Kidney (tissue), 14 donors: ENCODE results near the gene TXLNG. TPM values are rescaled to one million over a fixed set of nuclear protein-coding genes. Genes with fewer than 3 reads are reported as not detected.
A peak's percentile ranks its signal among the peaks of the same experiment; 100 is the strongest.

Experiments used
- DNase-seq, 5 donors: peaks; one replicate each; pipeline ENCODE4 v3.0.0-alpha.2; 2013 to 2020
- FAIRE-seq: peaks from 2 replicates; lab custom pipeline; 2012; peaks lifted over from hg19 to GRCh38; lab: Jason Lieb, UNC
- H3K27ac ChIP-seq, 2 donors: one replicate each; pipeline ENCODE4 v1.7.0; 2013; ENCODE audit warnings: low read depth in 2 of 2, low read length in 2 of 2, inconsistent platforms in 1 of 2
- H3K27me3 ChIP-seq: one replicate; pipeline ENCODE4 v1.7.1; 2013; ENCODE audit warnings: low read length, inconsistent platforms; ENCODE audit not compliant: control insufficient read depth, insufficient read depth
- H3K36me3 ChIP-seq, 3 donors: one replicate each; pipeline versions ENCODE4 v1.7.0 to v1.7.1; 2013; ENCODE audit warnings: low read length in 3 of 3, control low read depth in 1 of 3, inconsistent platforms in 1 of 3; ENCODE audit not compliant: insufficient read depth in 3 of 3, control insufficient read depth in 2 of 3
- H3K4me1 ChIP-seq, 3 donors: one replicate each; pipeline versions ENCODE4 v1.7.0 to v1.7.1; 2013; ENCODE audit warnings: low read length in 3 of 3, inconsistent platforms in 1 of 3, low read depth in 1 of 3; ENCODE audit not compliant: control insufficient read depth in 2 of 3, insufficient read depth in 2 of 3
- H3K4me3 ChIP-seq, 3 donors: one replicate each; pipeline versions ENCODE4 v1.7.0 to v1.8.1; 2013; ENCODE audit warnings: low read length in 3 of 3, control low read depth in 1 of 3, inconsistent platforms in 1 of 3
- H3K9ac ChIP-seq, 3 donors: one replicate each; pipeline versions ENCODE4 v1.7.0 to v1.7.1; 2013; ENCODE audit warnings: low read length in 3 of 3, control low read depth in 1 of 3, inconsistent platforms in 1 of 3
- H3K9me3 ChIP-seq, 3 donors: one replicate each; pipeline versions ENCODE4 v1.7.0 to v1.7.1; 2013; ENCODE audit warnings: low read length in 3 of 3, control low read depth in 1 of 3, inconsistent platforms in 1 of 3; ENCODE audit not compliant: control insufficient read depth in 2 of 3, insufficient read depth in 1 of 3
- CTCF ChIP-seq: IDR thresholded peaks from 3 replicates; pipeline ENCODE4 v1.5.1; 2012; ENCODE audit warnings: mild to moderate bottlenecking, moderate library complexity, borderline replicate concordance; ENCODE audit not compliant: insufficient read depth; ENCODE audit errors: extremely low read depth
- intact Hi-C: fragments of 100-400 bp; cut with DNase I; formaldehyde crosslinking; loops from one replicate; pipeline ENCODE4 v1.11.1; 2022
- polyA plus RNA-seq: library from polyadenylated mRNA; stranded (reverse); fragments of 350-450 nt; fragmentation: Illumina TruSeq; extraction: RNeasy Lipid Tissue Mini Kit (QIAGEN cat#74804); gene quantifications from one replicate; pipeline ENCODE4 v1.2.3, GENCODE V29; 2014; ENCODE audit warnings: low read depth, low replicate concordance; ENCODE audit not compliant: insufficient read depth
- total RNA-seq: library from RNA; stranded (reverse); fragmentation: NEBNext Ultra II Directional; extraction: Animal tissue kit (Norgen Biotek cat#: 25700); gene quantifications from one replicate; pipeline ENCODE4 v1.2.1, GENCODE V29; 2021
- donor health status: control.
- donor health status: control.
- donor health status: control.
- donor health status: control.
- donor health status: control.
- donor health status: DM: yes; HTN: yes; CAD: no.
- donor health status: Normal renal cell carcinoma (clear cell type).

The TXLNG gene
- total and polyA plus RNA-seq, 2 donors from 2014 or later, result 5.9 to 12.3 TPM

- Histone ChIP-seq H3K27ac (no peak overlapping the region), H3K27me3 (peaks cover 28% of the 10 kb centered on the region), H3K9me3 (no peaks in the 10 kb centered on the region), H3K4me3 (peak overlapping the region in 2 of 3 donors; percentile 42 to 73), H3K9ac (no peak overlapping the region), H3K36me3 (no peaks in the 10 kb centered on the region), H3K4me1 (peaks cover 0 to 4% (median 0%) of the 10 kb centered on the region in 3 donors)
- intact Hi-C loops, result no loop called here
- DNase-seq (peak in 4 of 5 donors; percentile 29 to 54 (median 37)), FAIRE-seq (no peak)
- TF ChIP-seq CTCF, result no peak
These were observed 95.9 kb downstream of the TXLNG start for GRCh38 chrX:16882169-16882568.

- H3K4me1 ChIP-seq, result peaks cover 0 to 4% (median 0%) of the 10 kb centered on the region in 3 donors
- peak overlapping the region; percentile 41 to 78 (median 62) for H3K9ac ChIP-seq
- H3K4me3 ChIP-seq, result peak overlapping the region; percentile 57 to 73 (median 65)
- H3K36me3 ChIP-seq, result no peaks in the 10 kb centered on the region
- peak overlapping the region; percentile 28 to 43 for H3K27ac ChIP-seq
- DNase-seq (peak; percentile 69 to 88 (median 79)), FAIRE-seq (peak; percentile 85)
- H3K27me3 ChIP-seq, result peaks cover 24% of the 10 kb centered on the region
- H3K9me3 ChIP-seq, result no peaks in the 10 kb centered on the region
- intact Hi-C loops, result no loop called here
- peak; percentile 50 for TF ChIP-seq CTCF
These were observed 96.6 kb downstream of the TXLNG start for GRCh38 chrX:16882702-16883486.

GRCh38 chrX:16883487-16883804 lies 97.2 kb downstream of the TXLNG start:
- TF ChIP-seq CTCF, result no peak
- peaks cover 0 to 4% (median 0%) of the 10 kb centered on the region in 3 donors for H3K4me1 ChIP-seq
- no peak overlapping the region for H3K4me3 ChIP-seq
- no peaks in the 10 kb centered on the region for H3K9me3 ChIP-seq
- H3K36me3 ChIP-seq, result no peaks in the 10 kb centered on the region
- H3K9ac ChIP-seq, result no peak overlapping the region
- peaks cover 24% of the 10 kb centered on the region for H3K27me3 ChIP-seq
- intact Hi-C loops, result no loop called here
- no peak overlapping the region for H3K27ac ChIP-seq
- FAIRE-seq (no peak), DNase-seq (peak in 1 of 5 donors; percentile 31)

- DNase-seq (no peak), FAIRE-seq (no peak)
- Histone ChIP-seq H3K9ac (no peak overlapping the region), H3K4me1 (peaks cover 0 to 4% (median 0%) of the 10 kb centered on the region in 3 donors), H3K36me3 (no peaks in the 10 kb centered on the region), H3K27me3 (peaks cover 21% of the 10 kb centered on the region), H3K27ac (no peak overlapping the region), H3K4me3 (no peak overlapping the region), H3K9me3 (no peaks in the 10 kb centered on the region)
- TF ChIP-seq CTCF, result no peak
- intact Hi-C loops, result no loop called here
These were observed 99.4 kb downstream of the TXLNG start for GRCh38 chrX:16885628-16886027.
